Measurements from ENCODE around the gene GALNT14. TPM values are rescaled to one million over a fixed set of nuclear protein-coding genes. Genes with fewer than 3 reads are reported as not detected.

GALNT14 gene
- total RNA-seq, 1 donor from 2014 or later, result 6.4 TPM

DNA sequence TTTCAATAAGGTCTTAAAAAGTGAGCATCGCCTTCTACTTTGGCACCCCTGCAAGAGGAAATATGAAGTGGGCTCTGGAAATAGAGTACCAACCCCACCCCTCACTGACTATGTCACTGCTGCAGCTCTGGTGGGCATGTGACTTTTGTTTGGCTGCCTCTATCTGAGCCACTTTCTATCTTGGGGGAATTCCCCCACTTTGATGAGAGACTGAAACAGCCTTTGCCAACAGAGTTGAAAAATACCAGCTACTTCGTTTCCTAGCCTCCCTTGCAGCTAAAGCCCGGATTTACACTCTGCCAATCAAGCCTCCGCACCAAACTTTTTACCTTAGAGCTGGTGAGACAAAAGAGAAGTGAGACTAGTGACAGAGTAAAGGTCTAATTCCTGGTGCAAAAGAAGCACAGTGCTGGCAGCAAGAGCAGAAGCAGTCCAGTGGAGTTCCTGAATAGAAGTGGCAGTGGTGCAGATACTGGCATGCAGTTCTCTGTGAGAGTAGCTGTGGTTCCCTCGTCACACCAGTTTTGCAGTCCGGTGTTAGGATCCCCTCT, 12.0 kb upstream of the GALNT14 start:
- no peak overlapping the region for H3K4me3 ChIP-seq
- no peak overlapping the region for H3K4me2 ChIP-seq
- no peaks in the 10 kb centered on the region for H3K27me3 ChIP-seq
- H3K9me3 ChIP-seq (ENCODE audit: low read depth), result no peaks in the 10 kb centered on the region
- no peaks in the 10 kb centered on the region for H3K4me1 ChIP-seq
- no peak overlapping the region for H3K27ac Mint-ChIP-seq
- H3K4me1 Mint-ChIP-seq, result no peaks in the 10 kb centered on the region
- DNase-seq (ENCODE audit: low spot score), result no peak
- no peak overlapping the region for H3K27ac ChIP-seq
- no peak overlapping the region for H3K9ac ChIP-seq
- no peaks in the 10 kb centered on the region for H4K20me1 ChIP-seq (ENCODE audit: low read depth)
- no peaks in the 10 kb centered on the region for H3K9me3 Mint-ChIP-seq
- H3K36me3 Mint-ChIP-seq, result no peaks in the 10 kb centered on the region
- no peaks in the 10 kb centered on the region for H3F3A ChIP-seq (ENCODE audit: low read depth)
- H3K36me3 ChIP-seq, result no peaks in the 10 kb centered on the region
- TF ChIP-seq EZH2phosphoT487 (IDR thresholded peaks at IDR 0.05) (no peak), EZH2 (IDR thresholded peaks at IDR 0.05) (no peak), CTCF (IDR thresholded peaks at IDR 0.05) (no peak)
- no peak overlapping the region for H3K4me3 Mint-ChIP-seq
- no peaks in the 10 kb centered on the region for H3K79me2 ChIP-seq (ENCODE audit: low read depth)
- H3K27me3 Mint-ChIP-seq (ENCODE audit: insufficient read depth, low read depth), result peaks cover 3% of the 10 kb centered on the region
- H2AFZ ChIP-seq (replicated peaks), result no peak overlapping the region

DNA sequence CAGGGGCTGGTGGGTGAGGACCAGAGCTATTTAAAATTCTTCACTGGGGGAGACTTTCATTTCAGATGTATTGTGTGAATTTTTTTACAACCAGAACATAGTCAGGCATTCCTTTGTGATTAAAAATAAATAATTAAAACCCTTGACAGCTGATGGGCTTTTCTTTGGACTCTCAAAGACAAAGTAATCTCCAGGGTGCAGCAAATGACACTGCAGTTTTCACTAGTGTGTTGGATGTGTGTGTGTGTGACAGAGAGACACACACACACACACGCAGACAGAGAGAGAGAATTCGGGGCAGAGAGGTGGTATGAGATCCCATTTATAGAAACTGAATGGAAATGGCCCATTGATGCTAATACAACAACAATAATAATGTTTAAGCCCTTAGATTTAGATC, 10.3 kb upstream of the GALNT14 start:
- no peak for DNase-seq (ENCODE audit: low spot score)
- TF ChIP-seq CTCF (IDR thresholded peaks at IDR 0.05), result no peak
- no peak for TF ChIP-seq EZH2 (IDR thresholded peaks at IDR 0.05)
- no peak for TF ChIP-seq EZH2phosphoT487 (IDR thresholded peaks at IDR 0.05)
- Histone ChIP-seq H3K27me3 (no peaks in the 10 kb centered on the region), H3K27ac (no peak overlapping the region), H3K36me3 (no peaks in the 10 kb centered on the region), H3K9me3 (ENCODE audit: low read depth) (no peaks in the 10 kb centered on the region), H3K4me2 (no peak overlapping the region), H3K4me1 (peaks cover under 1% of the 10 kb centered on the region), H3K9ac (no peak overlapping the region), H2AFZ (replicated peaks) (no peak overlapping the region), H3K4me3 (no peak overlapping the region), H4K20me1 (ENCODE audit: low read depth) (no peaks in the 10 kb centered on the region), H3K79me2 (ENCODE audit: low read depth) (no peaks in the 10 kb centered on the region), H3F3A (ENCODE audit: low read depth) (no peaks in the 10 kb centered on the region)
- no peaks in the 10 kb centered on the region for H3K36me3 Mint-ChIP-seq
- H3K27ac Mint-ChIP-seq, result no peak overlapping the region
- H3K4me1 Mint-ChIP-seq, result no peaks in the 10 kb centered on the region
- H3K4me3 Mint-ChIP-seq, result no peak overlapping the region
- no peaks in the 10 kb centered on the region for H3K9me3 Mint-ChIP-seq
- H3K27me3 Mint-ChIP-seq (ENCODE audit: insufficient read depth, low read depth), result peaks cover 3% of the 10 kb centered on the region

GRCh38 chr2:31147645-31148044, 9.4 kb upstream of the GALNT14 start:
- Histone ChIP-seq H3F3A (ENCODE audit: low read depth) (no peaks in the 10 kb centered on the region), H3K9me3 (ENCODE audit: low read depth) (no peaks in the 10 kb centered on the region), H3K4me1 (peaks cover 3% of the 10 kb centered on the region), H3K79me2 (ENCODE audit: low read depth) (no peaks in the 10 kb centered on the region), H3K4me3 (no peak overlapping the region), H3K4me2 (no peak overlapping the region), H3K27me3 (peaks cover 4% of the 10 kb centered on the region), H3K27ac (no peak overlapping the region), H4K20me1 (ENCODE audit: low read depth) (no peaks in the 10 kb centered on the region), H3K36me3 (no peaks in the 10 kb centered on the region), H2AFZ (replicated peaks) (no peak overlapping the region), H3K9ac (no peak overlapping the region)
- Mint-ChIP-seq H3K4me1 (no peaks in the 10 kb centered on the region), H3K9me3 (no peaks in the 10 kb centered on the region), H3K27me3 (ENCODE audit: insufficient read depth, low read depth) (no peaks in the 10 kb centered on the region), H3K4me3 (no peak overlapping the region), H3K27ac (no peak overlapping the region), H3K36me3 (no peaks in the 10 kb centered on the region)
- DNase-seq (ENCODE audit: low spot score), result no peak
- TF ChIP-seq CTCF (IDR thresholded peaks at IDR 0.05), result no peak
